Peyer's patch (tissue), 4 donors: ENCODE measurements around the gene COX7C.

ENCODE experiments used
- CTCF ChIP-seq, 6 experiments: fragments of 450-650 bp in 4 of 6; fragments of 200-600 bp in 2 of 6; sonication (generic) in 1 of 6; IDR thresholded peaks; one replicate each; pipeline ENCODE4 v1.5.1; 2017 to 2019; ENCODE audit warnings: antibody characterized with exemption in 6 of 6, mild to moderate bottlenecking in 3 of 6, moderate library complexity in 1 of 6
- POLR2A ChIP-seq, 2 donors: fragments of 450-650 bp; IDR thresholded peaks; one replicate each; pipeline ENCODE4 v1.5.1; 2017; ENCODE audit warnings: antibody characterized with exemption in 2 of 2, mild to moderate bottlenecking in 2 of 2, moderate library complexity in 2 of 2

- no peak for TF ChIP-seq CTCF (IDR thresholded peaks at IDR 0.05)
- TF ChIP-seq POLR2A (IDR thresholded peaks at IDR 0.05), result peak; percentile 84 to 92
These were observed at the start of gene COX7C for GRCh38 chr5:86617756-86618576.
